ENCODE data around the gene GALNT10. TPM values are rescaled to one million over a fixed set of nuclear protein-coding genes. Genes with fewer than 3 reads are reported as not detected.

GALNT10 gene
- total and polyA plus RNA-seq, 10 of the 15 experiments (the other 5 are each of a cell fraction or from before 2014, with no cell fraction given), result 3.9 to 35.4 (median 15.5) TPM

- Histone ChIP-seq H3K36me3 (ENCODE audit: control insufficient read depth in 2 of 2, insufficient read depth in 2 of 2, low read length in 1 of 2) (no peaks in the 10 kb centered on the region), H3K9me3 (replicated peaks; ENCODE audit: control insufficient read depth, insufficient read depth, low read length) (peaks cover 9% of the 10 kb centered on the region; the same call in 1 of the 3 replicates), H3K9ac (ENCODE audit: control insufficient read depth, insufficient read depth, low read length) (no peak overlapping the region), H4K20me1 (ENCODE audit: control insufficient read depth, insufficient read depth) (no peaks in the 10 kb centered on the region), H3K27ac (ENCODE audit: control insufficient read depth, insufficient read depth) (no peak overlapping the region), H3K4me2 (ENCODE audit: control insufficient read depth, insufficient read depth) (no peak overlapping the region), H3K79me2 (ENCODE audit: control insufficient read depth, insufficient read depth, low read length) (peaks cover 13% of the 10 kb centered on the region), H3K4me3 (no peak overlapping the region), H2AFZ (ENCODE audit: control insufficient read depth, low read depth, low read length) (no peak overlapping the region), H3K27me3 (replicated peaks in 1 of 2; ENCODE audit: control insufficient read depth in 2 of 2, insufficient read depth in 2 of 2, low read length in 1 of 2) (no peaks in the 10 kb centered on the region), H3K4me1 (ENCODE audit: control insufficient read depth, insufficient read depth, low read length) (peaks cover 56% of the 10 kb centered on the region)
- ChIA-PET RAD21 (ENCODE audit: unreplicated experiment) (interaction anchor here (1.1 kb wide), 1 partner anchor 10 kb away, joined by 4 read pairs; no protein-coding TSS in a partner anchor), CTCF (interaction anchor here (1.1 to 5.2 kb wide), 4 partner anchors 9 to 67 kb away, joined by 3 to 18 read pairs (median 3); no protein-coding TSS in a partner anchor), SMC1A (ENCODE audit: uncharacterized antibody, unreplicated experiment) (interaction anchor here (1.0 to 11.2 kb wide), 3 partner anchors 49 to 164 kb away, joined by 3 to 97 read pairs (median 24); partner anchors contain the start of gene GALNT10), POLR2A (interaction anchor here (1.0 to 1.2 kb wide), 3 partner anchors 8 to 47 kb away, joined by 3 read pairs; no protein-coding TSS in a partner anchor)
- intact Hi-C loops (cut with micrococcal nuclease; ENCODE audit: unreplicated experiment), result no loop called here
- no TSS peak for BruUV-seq (replicated peaks)
- no peak for TF ChIP-seq HSF1 (IDR thresholded peaks at IDR 0.05; ENCODE audit: low read depth, low read length)
- no peak for TF ChIP-seq PAX8 (IDR thresholded peaks at IDR 0.05)
- TF ChIP-seq RBBP5 (conservative IDR thresholded peaks at IDR 0.05), result no peak
- 92% methylated on average over 2 of the region's 2 CpGs for WGBS (ENCODE audit: insufficient coverage, insufficient replicate concordance, low lambda C conversion rate, missing lambda C conversion rate)
- in situ Hi-C loops (cut with MboI), result no loop called here
- no peak for ATAC-seq
- no peak for FAIRE-seq
- DNase-seq (ENCODE audit: low read depth, low spot score), result no peak
Measured at GRCh38 chr5:154240595-154240994, 50.1 kb downstream of the GALNT10 start.

GRCh38 chr5:154241021-154241420 is 50.5 kb downstream of the GALNT10 start:
- ATAC-seq (no peak), DNase-seq (ENCODE audit: low read depth, low spot score) (no peak), FAIRE-seq (no peak)
- Histone ChIP-seq H3K27me3 (replicated peaks in 1 of 2; ENCODE audit: control insufficient read depth in 2 of 2, insufficient read depth in 2 of 2, low read length in 1 of 2) (no peaks in the 10 kb centered on the region), H3K36me3 (ENCODE audit: control insufficient read depth in 2 of 2, insufficient read depth in 2 of 2, low read length in 1 of 2) (no peaks in the 10 kb centered on the region), H4K20me1 (ENCODE audit: control insufficient read depth, insufficient read depth) (no peaks in the 10 kb centered on the region), H3K27ac (ENCODE audit: control insufficient read depth, insufficient read depth) (no peak overlapping the region), H3K9ac (ENCODE audit: control insufficient read depth, insufficient read depth, low read length) (no peak overlapping the region), H3K4me3 (no peak overlapping the region), H3K79me2 (ENCODE audit: control insufficient read depth, insufficient read depth, low read length) (peaks cover 13% of the 10 kb centered on the region), H3K4me1 (ENCODE audit: control insufficient read depth, insufficient read depth, low read length) (peaks cover 53% of the 10 kb centered on the region), H3K4me2 (ENCODE audit: control insufficient read depth, insufficient read depth) (no peak overlapping the region), H2AFZ (ENCODE audit: control insufficient read depth, low read depth, low read length) (no peak overlapping the region), H3K9me3 (replicated peaks; ENCODE audit: control insufficient read depth, insufficient read depth, low read length) (peaks cover 9% of the 10 kb centered on the region; the same call in 1 of the 3 replicates)
- POLR2A ChIA-PET, result interaction anchor here (1.0 to 1.2 kb wide), 3 partner anchors 8 to 48 kb away, joined by 3 read pairs; no protein-coding TSS in a partner anchor
- intact Hi-C loops (cut with micrococcal nuclease; ENCODE audit: unreplicated experiment), result no loop called here
- in situ Hi-C loops (cut with MboI), result no loop called here
- SMC1A ChIA-PET (ENCODE audit: uncharacterized antibody, unreplicated experiment), result interaction anchor here (0.9 to 11.2 kb wide), 3 partner anchors 10 to 164 kb away, joined by 3 to 97 read pairs (median 3); partner anchors contain the start of gene GALNT10
- BruUV-seq (replicated peaks), result no TSS peak
- RAD21 ChIA-PET (ENCODE audit: unreplicated experiment), result interaction anchor here (1.1 to 3.5 kb wide), 2 partner anchors 10 to 144 kb away, joined by 4 to 13 read pairs; no protein-coding TSS in a partner anchor
- CTCF ChIA-PET, result interaction anchor here (1.1 to 5.2 kb wide), 2 partner anchors 10 to 67 kb away, joined by 3 to 18 read pairs; no protein-coding TSS in a partner anchor
- 96% methylated on average over 4 of the region's 4 CpGs for WGBS (ENCODE audit: insufficient coverage, insufficient replicate concordance, low lambda C conversion rate, missing lambda C conversion rate)
- TF ChIP-seq, protein P1, sequence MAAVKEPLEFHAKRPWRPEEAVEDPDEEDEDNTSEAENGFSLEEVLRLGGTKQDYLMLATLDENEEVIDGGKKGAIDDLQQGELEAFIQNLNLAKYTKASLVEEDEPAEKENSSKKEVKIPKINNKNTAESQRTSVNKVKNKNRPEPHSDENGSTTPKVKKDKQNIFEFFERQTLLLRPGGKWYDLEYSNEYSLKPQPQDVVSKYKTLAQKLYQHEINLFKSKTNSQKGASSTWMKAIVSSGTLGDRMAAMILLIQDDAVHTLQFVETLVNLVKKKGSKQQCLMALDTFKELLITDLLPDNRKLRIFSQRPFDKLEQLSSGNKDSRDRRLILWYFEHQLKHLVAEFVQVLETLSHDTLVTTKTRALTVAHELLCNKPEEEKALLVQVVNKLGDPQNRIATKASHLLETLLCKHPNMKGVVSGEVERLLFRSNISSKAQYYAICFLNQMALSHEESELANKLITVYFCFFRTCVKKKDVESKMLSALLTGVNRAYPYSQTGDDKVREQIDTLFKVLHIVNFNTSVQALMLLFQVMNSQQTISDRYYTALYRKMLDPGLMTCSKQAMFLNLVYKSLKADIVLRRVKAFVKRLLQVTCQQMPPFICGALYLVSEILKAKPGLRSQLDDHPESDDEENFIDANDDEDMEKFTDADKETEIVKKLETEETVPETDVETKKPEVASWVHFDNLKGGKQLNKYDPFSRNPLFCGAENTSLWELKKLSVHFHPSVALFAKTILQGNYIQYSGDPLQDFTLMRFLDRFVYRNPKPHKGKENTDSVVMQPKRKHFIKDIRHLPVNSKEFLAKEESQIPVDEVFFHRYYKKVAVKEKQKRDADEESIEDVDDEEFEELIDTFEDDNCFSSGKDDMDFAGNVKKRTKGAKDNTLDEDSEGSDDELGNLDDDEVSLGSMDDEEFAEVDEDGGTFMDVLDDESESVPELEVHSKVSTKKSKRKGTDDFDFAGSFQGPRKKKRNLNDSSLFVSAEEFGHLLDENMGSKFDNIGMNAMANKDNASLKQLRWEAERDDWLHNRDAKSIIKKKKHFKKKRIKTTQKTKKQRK (IDR thresholded peaks at IDR 0.05; ENCODE audit: low read depth, low read length), result no peak
- no peak for TF ChIP-seq HDAC6 (IDR thresholded peaks at IDR 0.05; ENCODE audit: unreplicated experiment)
- no peak for TF ChIP-seq SREBF1 (IDR thresholded peaks at IDR 0.05; ENCODE audit: low read length)
- TF ChIP-seq RELA (IDR thresholded peaks at IDR 0.05; ENCODE audit: borderline replicate concordance, partially characterized antibody), result no peak
- TF ChIP-seq ETV6 (conservative IDR thresholded peaks at IDR 0.05 in 1 of 2, IDR thresholded peaks at IDR 0.05 in 1 of 2; ENCODE audit: borderline replicate concordance in 1 of 2, low read depth in 1 of 2), result no peak
- TF ChIP-seq GABPA (IDR thresholded peaks at IDR 0.05; ENCODE audit: low read depth), result no peak
